GM23248 (cell line): ENCODE data around the gene DIAPH1. TPM values are rescaled to one million over a fixed set of nuclear protein-coding genes. Genes with fewer than 3 reads are reported as not detected.

ENCODE experiments used
- DNase-seq: peaks from one replicate; pipeline ENCODE4 v3.0.0-alpha.2; 2015
- H2AFZ ChIP-seq: fragments of 200-600 bp; sonication (generic); 2 replicates; pipeline ENCODE4 v1.6.1; 2016; ENCODE audit warnings: antibody characterized with exemption
- H3F3A ChIP-seq: fragments of 200-600 bp; sonication (generic); 2 replicates; pipeline ENCODE4 v1.6.1; 2016; ENCODE audit warnings: mild to moderate bottlenecking, antibody characterized with exemption, mixed run types; ENCODE audit not compliant: insufficient read depth
- H3K27ac ChIP-seq: fragments of 200-600 bp; sonication (generic); 2 replicates; pipeline ENCODE4 v1.5.1; 2016; ENCODE audit warnings: mild to moderate bottlenecking
- H3K27me3 ChIP-seq: fragments of 200-600 bp; sonication (generic); replicated peaks from 2 replicates; pipeline ENCODE4 v1.6.1; 2016; ENCODE audit warnings: mild to moderate bottlenecking; ENCODE audit not compliant: insufficient read depth
- H3K36me3 ChIP-seq: fragments of 200-600 bp; sonication (generic); 2 replicates; pipeline ENCODE4 v1.6.1; 2016; ENCODE audit warnings: low read depth, mild to moderate bottlenecking
- H3K4me1 ChIP-seq: fragments of 200-600 bp; sonication (generic); 2 replicates; pipeline ENCODE4 v1.6.1; 2016; ENCODE audit warnings: mild to moderate bottlenecking; ENCODE audit not compliant: insufficient read depth
- H3K4me2 ChIP-seq: fragments of 200-600 bp; sonication (generic); one replicate; pipeline ENCODE4 v1.6.1; 2016; ENCODE audit warnings: mild to moderate bottlenecking; ENCODE audit not compliant: unreplicated experiment
- H3K4me3 ChIP-seq: fragments of 200-600 bp; sonication (generic); 2 replicates; pipeline ENCODE4 v1.5.1; 2016; ENCODE audit warnings: mild to moderate bottlenecking
- H3K79me2 ChIP-seq: fragments of 200-600 bp; sonication (generic); 2 replicates; pipeline ENCODE4 v1.6.1; 2016; ENCODE audit warnings: mild to moderate bottlenecking; ENCODE audit not compliant: insufficient read depth
- H3K9ac ChIP-seq: fragments of 200-600 bp; sonication (generic); 2 replicates; pipeline ENCODE4 v1.6.1; 2016; ENCODE audit warnings: mild to moderate bottlenecking
- H3K9me2 ChIP-seq: fragments of 200-600 bp; sonication (generic); 2 replicates; pipeline ENCODE4 v1.6.1; 2016; ENCODE audit warnings: mixed run types, mild to moderate bottlenecking, moderate library complexity; ENCODE audit not compliant: insufficient read depth
- H3K9me3 ChIP-seq: fragments of 200-600 bp; sonication (generic); one replicate; pipeline ENCODE4 v1.6.1; 2017; ENCODE audit warnings: low read depth
- H4K20me1 ChIP-seq: fragments of 200-600 bp; sonication (generic); 2 replicates; pipeline ENCODE4 v1.6.0; 2016; ENCODE audit not compliant: insufficient read depth
- EZH2 ChIP-seq: fragments of 200-600 bp; sonication (generic); IDR thresholded peaks from 2 replicates; pipeline ENCODE4 v1.6.1; 2018; ENCODE audit warnings: antibody characterized with exemption, mild to moderate bottlenecking; ENCODE audit not compliant: insufficient read depth, poor library complexity, severe bottlenecking
- EZH2phosphoT487 ChIP-seq: fragments of 200-600 bp; sonication (generic); IDR thresholded peaks from 2 replicates; pipeline ENCODE4 v1.6.1; 2018; ENCODE audit warnings: antibody characterized with exemption, moderate library complexity, mild to moderate bottlenecking, low read depth; ENCODE audit not compliant: insufficient read depth
- WGBS, 2 experiments: methylation state at CpG; one replicate each; pipeline ENCODE4 v1.1.6; 2015 to 2017; ENCODE audit warnings: low lambda C conversion rate in 2 of 2, low coverage in 1 of 2; ENCODE audit errors: missing lambda C conversion rate in 2 of 2; 5-methylcytosine and 5-hydroxymethylcytosine counted together
- in situ Hi-C: fragments of 300-500 bp; cut with MboI; formaldehyde crosslinking; loops from 2 replicates; pipeline ENCODE4 v1.15.0; 2020
- polyA plus RNA-seq: library from polyadenylated mRNA; unstranded; fragments of >200 nt; fragmentation: Nextera tagmentation; extraction: Ambion mirVana; gene quantifications from 2 replicates; pipeline ENCODE4 v1.2.1, GENCODE V29; 2016
- total RNA-seq: library from RNA; depleted of rRNA; stranded (reverse); fragments of >200 nt; shearing (Covaris generic); gene quantifications from 2 replicates; pipeline ENCODE4 v1.2.3, GENCODE V29; 2014

The DIAPH1 gene
- total and polyA plus RNA-seq, 2 experiments from 2014 or later, result 26.0 to 34.4 TPM

GRCh38 chr5:141510850-141511601, 107.8 kb downstream of the DIAPH1 start:
- Histone ChIP-seq H3K27ac (no peak overlapping the region), H3K36me3 (0 out of 2 replicates have a peak, but pooled peaks cover 3% of the 10 kb centered on the region)

DNA sequence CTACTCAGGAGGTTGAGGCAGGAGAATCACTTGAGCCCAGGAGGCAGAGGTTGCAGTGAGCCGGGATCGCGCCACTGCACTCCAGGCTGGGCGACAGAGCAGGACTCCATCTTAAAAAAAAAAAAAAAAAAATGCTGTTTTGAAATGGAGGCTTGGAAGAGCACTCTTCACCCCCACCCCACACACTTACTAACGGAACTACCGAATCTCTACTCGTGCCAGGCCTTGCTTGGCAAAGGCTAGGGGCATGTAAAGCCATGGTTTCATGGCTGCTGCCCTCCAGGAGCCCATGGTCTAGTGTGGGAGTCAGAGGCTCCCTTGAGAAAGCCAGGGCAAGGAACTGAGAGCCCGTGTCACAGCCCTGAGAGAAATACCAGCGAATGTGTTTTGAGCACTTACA, 108.6 kb downstream of the DIAPH1 start:
- Histone ChIP-seq H3K4me2 (no peak overlapping the region), H3K79me2 (peaks cover 8% of the 10 kb centered on the region; the same call in 1 of the 2 replicates), H4K20me1 (no peaks in the 10 kb centered on the region), H2AFZ (no peak overlapping the region), H3K9me3 (no peaks in the 10 kb centered on the region), H3K9me2 (no peaks in the 10 kb centered on the region), H3K4me1 (peaks cover 63% of the 10 kb centered on the region), H3K27ac (peak overlapping the region; percentile 97), H3K9ac (peak overlapping the region; percentile 83), H3K36me3 (0 out of 2 replicates have a peak, but pooled peaks cover 3% of the 10 kb centered on the region), H3F3A (peaks cover 57% of the 10 kb centered on the region), H3K27me3 (no peaks in the 10 kb centered on the region), H3K4me3 (no peak overlapping the region)
- DNase-seq, result no peak
- in situ Hi-C loops, result no loop called here
- WGBS, 2 experiments, result 78 to 82% methylated on average over 9 of the region's 9 CpGs
- TF ChIP-seq EZH2phosphoT487 (no peak), EZH2 (no peak)

More at GRCh38 chr5:141510850-141511601, 107.8 kb downstream of the DIAPH1 start:
- no peak for DNase-seq
- WGBS, 2 experiments, result 82 to 86% methylated on average over 14 of the region's 14 CpGs
- Histone ChIP-seq H3K27me3 (no peaks in the 10 kb centered on the region), H3K4me2 (no peak overlapping the region), H4K20me1 (no peaks in the 10 kb centered on the region), H2AFZ (no peak overlapping the region), H3K9me2 (no peaks in the 10 kb centered on the region), H3K4me3 (no peak overlapping the region), H3K9ac (no peak overlapping the region), H3K79me2 (peaks cover 8% of the 10 kb centered on the region; the same call in 1 of the 2 replicates), H3K9me3 (no peaks in the 10 kb centered on the region), H3K4me1 (peaks cover 72% of the 10 kb centered on the region), H3F3A (peaks cover 61% of the 10 kb centered on the region)
- in situ Hi-C loops, result no loop called here
- TF ChIP-seq EZH2phosphoT487 (no peak), EZH2 (no peak)

GRCh38 chr5:141508798-141509611, 109.8 kb downstream of the DIAPH1 start:
- TF ChIP-seq EZH2, result no peak
- Histone ChIP-seq H3K4me1 (peaks cover 51% of the 10 kb centered on the region), H2AFZ (no peak overlapping the region), H3K79me2 (peaks cover 17% of the 10 kb centered on the region; the same call in 1 of the 2 replicates), H3K9ac (peak overlapping the region; percentile 83), H3K27ac (peak overlapping the region; percentile 97), H3K4me2 (peak overlapping the region; percentile 87), H3K4me3 (peak overlapping the region; percentile 67), H3F3A (peaks cover 46% of the 10 kb centered on the region), H3K9me2 (no peaks in the 10 kb centered on the region), H3K36me3 (0 out of 2 replicates have a peak, but pooled peaks cover 3% of the 10 kb centered on the region), H4K20me1 (no peaks in the 10 kb centered on the region), H3K27me3 (no peaks in the 10 kb centered on the region), H3K9me3 (no peaks in the 10 kb centered on the region)
- in situ Hi-C loops, result no loop called here
- WGBS, 2 experiments, result 1 to 4% methylated on average over 10 to 23 of the region's 23 CpGs
- peak; percentile 99 for DNase-seq

- Histone ChIP-seq H3K4me2 (peak overlapping the region; percentile 87), H2AFZ (0 out of 2 replicates have a peak overlapping the region, but pooled peaks have one; percentile 6), H3K4me1 (peaks cover 46% of the 10 kb centered on the region), H3K27me3 (no peaks in the 10 kb centered on the region), H3K27ac (peak overlapping the region; percentile 97), H3K9ac (peak overlapping the region; percentile 83), H3K79me2 (peaks cover 20% of the 10 kb centered on the region), H4K20me1 (no peaks in the 10 kb centered on the region), H3K9me3 (no peaks in the 10 kb centered on the region), H3F3A (peaks cover 42% of the 10 kb centered on the region), H3K36me3 (0 out of 2 replicates have a peak, but pooled peaks cover 3% of the 10 kb centered on the region), H3K9me2 (no peaks in the 10 kb centered on the region), H3K4me3 (peak overlapping the region; percentile 67)
- TF ChIP-seq EZH2phosphoT487 (no peak), EZH2 (no peak)
- peak; percentile 69 for DNase-seq
- 1 to 3% methylated on average over 9 of the region's 9 CpGs for WGBS, 2 experiments
- in situ Hi-C loops, result no loop called here
Observed at GRCh38 chr5:141508440-141508797, 110.4 kb downstream of the DIAPH1 start.
